Measurements from ENCODE around the gene TMIGD1. TPM values are rescaled to one million over a fixed set of nuclear protein-coding genes. Genes with fewer than 3 reads are reported as not detected.

TMIGD1 gene
- total RNA-seq, 1 experiment from 2014 or later = not detected

DNA sequence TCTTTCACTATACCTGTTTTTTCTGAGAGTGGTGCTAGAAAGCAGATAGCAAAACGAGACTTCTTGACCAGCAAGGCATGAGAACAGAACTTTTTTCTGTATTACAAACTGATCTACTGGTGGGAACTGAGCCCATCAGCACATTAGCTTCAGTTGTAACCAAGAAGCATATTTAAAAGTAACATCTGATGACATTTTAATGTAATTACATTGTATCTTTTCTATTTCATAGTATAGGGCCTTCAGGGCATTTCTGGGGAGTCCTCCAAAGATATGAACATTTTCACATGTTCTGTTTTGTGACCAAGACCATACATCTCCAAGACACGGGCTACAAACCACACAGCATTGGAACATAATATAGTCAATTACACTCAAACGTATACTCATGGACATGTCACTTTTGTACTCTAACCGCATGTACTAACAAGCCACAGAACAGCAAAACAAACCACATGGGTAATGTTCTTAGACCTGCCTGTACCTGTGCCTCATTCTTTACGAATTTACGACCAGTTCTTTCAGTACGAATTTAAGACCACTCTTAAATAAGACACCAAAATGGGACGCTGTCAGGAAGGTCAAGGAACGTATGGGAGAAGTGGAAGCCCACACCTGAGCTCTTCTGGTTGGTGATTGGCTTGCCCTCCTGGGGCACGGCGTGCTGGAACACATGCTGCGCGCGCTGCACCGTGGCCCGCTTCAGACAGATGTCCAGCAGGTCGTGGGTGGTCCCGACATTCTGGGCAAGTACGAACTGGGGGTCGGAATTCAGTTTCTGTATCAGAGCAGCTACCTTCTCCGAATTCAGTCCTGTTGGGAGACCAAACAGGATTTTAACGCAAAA lies 42.9 kb downstream of the TMIGD1 start:
- DNase-seq (ENCODE audit: low spot score) = peak; percentile 42

GRCh38 chr17:30290077-30290476 lies 43.8 kb downstream of the TMIGD1 start:
- no peak for DNase-seq (ENCODE audit: low spot score)

- DNase-seq (ENCODE audit: low spot score) = no peak
Observed at GRCh38 chr17:30279156-30279555, 54.7 kb downstream of the TMIGD1 start.

DNA sequence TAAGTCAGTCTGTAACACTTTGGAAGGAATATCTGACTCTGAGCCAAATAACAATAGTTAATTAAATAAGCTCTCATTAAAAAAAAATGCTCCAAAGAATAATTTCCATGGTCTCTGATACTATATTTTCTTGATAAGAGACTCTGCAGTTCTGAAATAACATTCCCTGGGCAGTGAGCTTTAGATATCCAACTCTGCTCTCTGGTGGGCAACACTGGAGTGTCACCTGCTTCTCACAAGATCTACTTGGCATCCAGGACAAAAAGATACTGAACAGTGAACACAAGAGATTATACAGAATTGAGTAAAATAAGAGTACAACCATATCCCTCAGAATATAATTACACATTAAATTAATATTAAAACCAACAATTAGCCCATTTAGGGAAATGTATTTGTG lies 55.8 kb downstream of the TMIGD1 start:
- peak; percentile 50 for DNase-seq (ENCODE audit: low spot score)

DNA sequence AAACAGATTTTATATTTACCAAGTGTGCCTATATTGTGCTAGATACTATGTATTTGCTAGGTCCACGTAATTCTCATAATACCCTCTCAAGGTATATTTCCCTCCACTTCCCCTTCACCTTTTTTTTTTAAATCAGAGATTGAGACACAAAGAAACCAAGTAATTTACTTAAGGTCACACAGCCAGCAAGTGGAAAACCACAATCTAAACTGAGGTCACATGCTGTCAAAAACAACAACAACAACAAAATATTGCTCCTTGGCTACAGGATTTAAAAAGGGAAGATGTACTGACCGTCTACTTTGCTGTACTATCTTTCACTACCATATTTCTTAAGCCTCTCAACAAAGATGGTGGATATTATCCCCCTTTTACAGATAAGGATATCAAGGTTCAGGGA lies 57.9 kb downstream of the TMIGD1 start:
- DNase-seq (ENCODE audit: low spot score) = no peak

- no peak for DNase-seq (ENCODE audit: low spot score)
Observed at GRCh38 chr17:30274887-30275286, 59.0 kb downstream of the TMIGD1 start.

GRCh38 chr17:30273373-30273772 lies 60.5 kb downstream of the TMIGD1 start:
- DNase-seq (ENCODE audit: low spot score) = no peak

DNA sequence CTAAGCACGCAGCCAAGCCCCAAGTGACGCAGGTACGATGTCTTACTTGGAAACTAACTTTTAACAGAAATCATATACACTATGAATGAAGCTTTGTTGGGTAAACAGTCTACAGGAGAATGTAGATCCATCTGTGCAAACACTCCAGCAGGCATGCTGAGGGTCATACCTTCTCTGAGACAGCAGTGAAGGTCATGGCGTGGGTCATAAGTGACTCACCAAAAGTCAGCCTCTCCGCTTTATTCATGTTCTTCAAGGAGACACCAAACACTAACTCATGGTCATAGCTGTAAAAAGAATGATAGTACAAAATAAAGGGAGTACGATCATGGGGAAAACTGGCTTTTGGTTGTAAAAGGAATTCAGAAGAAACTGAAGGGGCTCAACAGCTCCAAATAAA lies 62.8 kb downstream of the TMIGD1 start:
- no peak for DNase-seq (ENCODE audit: low spot score)

DNA sequence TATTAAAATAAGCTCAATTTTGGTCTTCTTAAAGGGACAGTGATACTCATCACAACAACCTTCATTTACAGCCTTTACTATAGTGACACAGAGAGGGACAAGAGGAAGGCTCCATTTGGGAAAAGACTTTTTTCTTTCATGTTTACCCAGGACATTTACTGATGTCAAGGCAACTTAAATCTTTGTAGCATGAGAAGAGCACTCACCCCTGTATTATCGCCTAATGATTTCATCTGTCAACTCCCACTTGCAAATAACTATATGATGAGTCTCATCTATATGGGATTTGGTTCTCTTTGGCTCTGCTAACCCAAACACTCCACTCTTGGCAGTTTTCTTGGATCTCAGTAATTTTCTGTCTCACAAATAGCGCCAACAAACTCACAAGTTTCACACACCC lies 66.2 kb downstream of the TMIGD1 start:
- DNase-seq (ENCODE audit: low spot score) = no peak

Small RNAs within 50 kb of the gene (small RNA-seq; reads per million reads assigned to genes)
- not detected for gene RF00019
- not detected for gene RNU6-1267P
- gene RNU6-990P = not detected

Other genes starting within 250 kb of the TMIGD1 start
- 11.1 and 18.5 TPM in 2 replicates for gene NSRP1, start 217.2 kb downstream of the TMIGD1 start, total RNA-seq (2014; rRNA removed; shearing (Covaris generic))
- not detected in 2 replicates for gene SLC6A4, start 98.4 kb downstream of the TMIGD1 start, total RNA-seq (2014; rRNA removed; shearing (Covaris generic))
- gene BLMH, start 42.1 kb downstream of the TMIGD1 start, total RNA-seq (2014; rRNA removed; shearing (Covaris generic)) = 1.8 and 3.9 TPM in 2 replicates
- 26.9 and 37.7 TPM in 2 replicates for gene CPD, start 44.9 kb upstream of the TMIGD1 start, total RNA-seq (2014; rRNA removed; shearing (Covaris generic))
- 14.8 and 16.5 TPM in 2 replicates for gene GOSR1, start 143.4 kb upstream of the TMIGD1 start, total RNA-seq (2014; rRNA removed; shearing (Covaris generic))

Measured in HT-29 (cell line).